Karpas-422 (cell line): ENCODE measurements around the gene C2orf49. TPM values are rescaled to one million over a fixed set of nuclear protein-coding genes. Genes with fewer than 3 reads are reported as not detected.

Experiments used
- DNase-seq: peaks from one replicate; pipeline ENCODE4 v3.0.0-alpha.2; 2015
- H2AFZ ChIP-seq: fragments of 200-600 bp; sonication (generic); 2 replicates; pipeline ENCODE4 v1.6.1; 2014; ENCODE audit warnings: antibody characterized with exemption, low read length, mixed read lengths
- H3K27ac ChIP-seq: fragments of 200-600 bp; sonication (generic); 2 replicates; pipeline ENCODE4 v1.5.1; 2014; ENCODE audit warnings: mild to moderate bottlenecking, low read length, moderate library complexity
- H3K27me3 ChIP-seq: fragments of 200-600 bp; sonication (generic); 2 replicates; pipeline ENCODE4 v1.6.1; 2014; ENCODE audit warnings: low read length, mixed read lengths
- H3K36me3 ChIP-seq: fragments of 200-600 bp; sonication (generic); 2 replicates; pipeline ENCODE4 v1.6.1; 2014; ENCODE audit warnings: low read length, mixed read lengths; ENCODE audit not compliant: insufficient read depth
- H3K4me1 ChIP-seq: fragments of 200-600 bp; sonication (generic); 2 replicates; pipeline ENCODE4 v1.6.1; 2014; ENCODE audit warnings: mild to moderate bottlenecking, low read length, mixed read lengths
- H3K4me2 ChIP-seq: fragments of 200-600 bp; sonication (generic); 2 replicates; pipeline ENCODE4 v1.6.1; 2014; ENCODE audit warnings: low read length, low read depth, mild to moderate bottlenecking; ENCODE audit not compliant: poor library complexity, severe bottlenecking
- H3K4me3 ChIP-seq: fragments of 200-600 bp; sonication (generic); 2 replicates; pipeline ENCODE4 v1.5.1; 2014; ENCODE audit warnings: mild to moderate bottlenecking, antibody characterized with exemption, low read length, mixed read lengths
- H3K79me2 ChIP-seq: fragments of 200-600 bp; sonication (generic); 2 replicates; pipeline ENCODE4 v1.6.1; 2014; ENCODE audit warnings: mild to moderate bottlenecking, low read length, mixed read lengths
- H3K9ac ChIP-seq: fragments of 200-600 bp; sonication (generic); 2 replicates; pipeline ENCODE4 v1.6.0; 2014; ENCODE audit warnings: low read length
- H3K9me2 ChIP-seq: fragments of 200-600 bp; sonication (generic), shearing (Covaris generic); replicated peaks from 2 replicates; pipeline ENCODE4 v1.6.0; 2014; ENCODE audit warnings: mild to moderate bottlenecking, low read length, moderate library complexity; ENCODE audit not compliant: insufficient read depth
- H3K9me3 ChIP-seq: fragments of 300-700, 200-600 bp; sonication (generic); 2 replicates; pipeline ENCODE4 v1.6.1; 2014; ENCODE audit warnings: low read length, mixed read lengths
- H4K20me1 ChIP-seq: fragments of 200-600 bp; sonication (generic); 2 replicates; pipeline ENCODE4 v1.6.1; 2014; ENCODE audit warnings: mild to moderate bottlenecking, antibody characterized with exemption, low read length, low read depth; ENCODE audit not compliant: insufficient read depth
- total RNA-seq: library from RNA; depleted of rRNA; stranded (reverse); fragments of >200 nt; shearing (Covaris generic); gene quantifications from 2 replicates; pipeline ENCODE4 v1.2.3, GENCODE V29; 2014; ENCODE audit warnings: low replicate concordance; rRNA removed

The C2orf49 gene
- total RNA-seq, 1 experiment from 2014 or later: 26.3 TPM

DNA sequence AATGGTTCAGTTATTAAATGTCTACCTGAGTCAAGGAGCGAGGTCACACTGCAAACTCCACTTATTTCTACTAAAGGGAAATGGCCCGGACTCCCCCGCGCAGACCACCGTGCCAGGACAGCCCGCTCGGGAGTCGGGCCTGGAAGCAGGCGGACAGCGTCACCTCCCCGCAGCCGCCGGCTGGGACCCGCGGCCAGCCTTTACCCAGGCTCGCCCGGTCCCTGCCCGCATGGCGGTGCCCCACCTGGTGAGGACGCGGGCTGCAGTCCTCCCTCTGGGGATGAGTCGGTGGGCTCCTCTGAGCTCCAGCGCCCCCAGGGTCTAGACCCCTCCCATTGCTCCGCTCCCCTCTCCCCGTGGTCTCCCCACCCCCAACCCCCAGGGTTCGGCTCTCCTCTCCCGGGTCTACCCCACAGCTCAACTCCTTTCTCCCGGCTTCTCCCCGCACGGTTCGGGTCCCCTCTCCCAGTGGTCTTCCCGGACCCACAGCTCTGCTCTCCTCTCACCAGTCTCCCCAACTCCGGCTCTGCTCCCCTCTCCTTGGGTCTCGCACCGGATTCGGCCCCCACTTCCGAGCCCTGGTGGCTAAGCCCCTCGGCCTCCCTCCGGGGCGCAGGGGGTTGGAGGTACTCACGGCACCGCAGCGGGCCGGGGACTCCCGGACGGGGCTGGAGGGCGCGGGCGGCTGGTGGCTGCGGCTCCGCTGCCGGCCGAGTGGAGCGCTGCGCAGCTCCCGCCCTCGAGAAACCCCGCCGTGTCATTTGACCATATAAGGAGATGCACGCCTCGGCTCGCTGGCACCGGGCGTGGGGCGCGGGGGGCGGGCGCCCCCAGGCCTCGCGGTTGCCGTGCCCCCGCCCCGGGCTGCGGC is 61.2 kb downstream of the C2orf49 start, which contains the start of gene FHL2:
Gene FHL2 (minus strand): TSS at position 716 of the 871 bp plus-strand sequence. CDS start 12,535 bp downstream, outside the sequence.
- Histone ChIP-seq H2AFZ (no peak within 1 kb of the TSS), H3K4me2 (no peak within 1 kb of the TSS), H3K36me3 (no peaks in the 10 kb centered on the region), H3K79me2 (no peaks in the 10 kb centered on the region), H3K9me2 (no peaks in the 10 kb centered on the region), H4K20me1 (no peaks in the 10 kb centered on the region), H3K9me3 (no peaks in the 10 kb centered on the region), H3K27ac (no peak within 1 kb of the TSS), H3K9ac (no peak within 1 kb of the TSS), H3K27me3 (no peaks in the 10 kb centered on the region), H3K4me1 (no peaks in the 10 kb centered on the region), H3K4me3 (no peak within 1 kb of the TSS)
- peak; percentile 48 for DNase-seq

Other genes with a start within 250 kb of the C2orf49 start
- gene GPR45, start 95.8 kb upstream of the C2orf49 start, total RNA-seq: not detected in 2 replicates
- 23.0 and 30.2 TPM in 2 replicates for gene TGFBRAP1, start 7.8 kb upstream of the C2orf49 start, total RNA-seq
- 0.26 TPM in 1 of 2 replicates, not detected in the other for gene FHL2, start 61.5 kb downstream of the C2orf49 start, total RNA-seq